DOHH2 (cell line): Measurements from ENCODE around the gene KCNIP4.

Experiments used
- EZH2phosphoT487 ChIP-seq: fragments of 200-600 bp; sonication (generic); IDR thresholded peaks from 2 replicates; pipeline ENCODE4 v1.6.1; 2017; ENCODE audit warnings: borderline replicate concordance, mild to moderate bottlenecking, antibody characterized with exemption, low read length, moderate library complexity, mixed read lengths
- TF ChIP-seq, protein P1 (sequence below): fragments of 200-600 bp; sonication (generic); IDR thresholded peaks from one replicate; pipeline ENCODE4 v1.5.1; 2014; ENCODE audit warnings: antibody characterized with exemption, mild to moderate bottlenecking, low read depth, low read length; ENCODE audit not compliant: poor library complexity, severe bottlenecking

DNA sequence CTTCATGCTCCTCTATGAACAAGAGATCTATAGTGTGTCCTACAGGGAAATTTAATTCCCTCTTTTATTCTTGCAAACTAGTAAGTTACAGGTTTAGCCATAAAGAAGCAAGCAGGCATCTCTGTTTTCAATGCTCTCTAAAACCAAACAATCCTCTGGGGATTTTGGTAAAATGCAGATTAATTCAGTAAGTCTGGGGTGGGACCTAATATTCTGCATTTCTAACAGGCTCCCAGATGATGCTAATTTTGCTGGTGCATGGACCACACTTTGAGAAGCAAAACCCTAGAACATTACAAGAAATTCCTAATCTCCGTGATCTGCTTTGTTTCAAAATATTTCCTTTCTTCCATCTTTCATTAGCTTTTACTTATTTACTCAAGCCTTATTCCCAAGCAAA, 903.5 kb downstream of the KCNIP4 start:
- TF ChIP-seq, protein P1, sequence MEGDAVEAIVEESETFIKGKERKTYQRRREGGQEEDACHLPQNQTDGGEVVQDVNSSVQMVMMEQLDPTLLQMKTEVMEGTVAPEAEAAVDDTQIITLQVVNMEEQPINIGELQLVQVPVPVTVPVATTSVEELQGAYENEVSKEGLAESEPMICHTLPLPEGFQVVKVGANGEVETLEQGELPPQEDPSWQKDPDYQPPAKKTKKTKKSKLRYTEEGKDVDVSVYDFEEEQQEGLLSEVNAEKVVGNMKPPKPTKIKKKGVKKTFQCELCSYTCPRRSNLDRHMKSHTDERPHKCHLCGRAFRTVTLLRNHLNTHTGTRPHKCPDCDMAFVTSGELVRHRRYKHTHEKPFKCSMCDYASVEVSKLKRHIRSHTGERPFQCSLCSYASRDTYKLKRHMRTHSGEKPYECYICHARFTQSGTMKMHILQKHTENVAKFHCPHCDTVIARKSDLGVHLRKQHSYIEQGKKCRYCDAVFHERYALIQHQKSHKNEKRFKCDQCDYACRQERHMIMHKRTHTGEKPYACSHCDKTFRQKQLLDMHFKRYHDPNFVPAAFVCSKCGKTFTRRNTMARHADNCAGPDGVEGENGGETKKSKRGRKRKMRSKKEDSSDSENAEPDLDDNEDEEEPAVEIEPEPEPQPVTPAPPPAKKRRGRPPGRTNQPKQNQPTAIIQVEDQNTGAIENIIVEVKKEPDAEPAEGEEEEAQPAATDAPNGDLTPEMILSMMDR: no peak
- TF ChIP-seq EZH2phosphoT487: no peak
